Transverse colon (tissue), 4 donors: Measurements from ENCODE around the gene SHH.

Source experiments
- CTCF ChIP-seq, 5 experiments: fragments of 200-600 bp in 3 of 5; fragments of 450-650 bp in 2 of 5; sonication (generic) in 3 of 5; IDR thresholded peaks; 1 replicate in 2 of 5; 2 replicates in 3 of 5; pipeline ENCODE4 v1.5.1; 2016 to 2017; ENCODE audit warnings: antibody characterized with exemption in 5 of 5, inconsistent platforms in 3 of 5, mild to moderate bottlenecking in 2 of 5, moderate library complexity in 1 of 5
- EP300 ChIP-seq: sonication (generic); formaldehyde crosslinking; IDR thresholded peaks from one replicate; pipeline ENCODE4 v1.6.1; 2017; ENCODE audit warnings: antibody characterized with exemption, low read depth
- POLR2A ChIP-seq: fragments of 450-650 bp; IDR thresholded peaks from one replicate; pipeline ENCODE4 v1.6.1; 2016; ENCODE audit warnings: antibody characterized with exemption, mild to moderate bottlenecking, moderate library complexity
- POLR2AphosphoS5 ChIP-seq, 3 donors: sonication (generic); formaldehyde crosslinking; IDR thresholded peaks; one replicate each; pipeline ENCODE4 v1.6.1; 2016; ENCODE audit warnings: antibody characterized with exemption in 3 of 3

- TF ChIP-seq POLR2A = no peak
- no peak for TF ChIP-seq CTCF (IDR thresholded peaks at IDR 0.05)
- no peak for TF ChIP-seq POLR2AphosphoS5 (IDR thresholded peaks at IDR 0.05)
- TF ChIP-seq EP300 = no peak
Observed at GRCh38 chr7:155792999-155793560, 19.2 kb downstream of the SHH start.
